ENCODE data around the gene DRD3.

DRD3 gene

DNA sequence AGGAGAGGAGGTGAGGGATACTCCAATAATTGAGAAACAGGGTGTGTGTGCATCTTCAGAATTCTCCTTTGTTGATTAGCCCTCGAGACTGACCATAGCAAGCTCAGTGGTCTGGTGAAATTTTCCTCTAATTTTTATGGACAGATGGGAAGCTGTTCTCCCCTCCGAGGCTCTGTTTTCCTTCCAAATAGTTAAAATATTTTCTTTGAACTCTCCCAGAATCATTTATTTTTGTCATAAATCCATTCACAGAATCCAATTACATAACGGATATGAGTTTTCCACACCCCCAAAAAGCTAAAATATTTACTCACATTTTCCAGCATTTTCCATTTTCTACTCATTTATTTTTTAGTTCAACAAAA lies 85.9 kb downstream of the DRD3 start:
- Histone ChIP-seq H3K4ac (ENCODE audit: low read depth, low read length) (no peak overlapping the region), H3K79me1 (ENCODE audit: low read length) (no peaks in the 10 kb centered on the region), H2AFZ (ENCODE audit: insufficient read depth, low read length, poor library complexity) (no peak overlapping the region), H3K9ac (ENCODE audit: low read length) (no peak overlapping the region), H3K4me2 (ENCODE audit: low read length) (no peak overlapping the region), H3K9me3 (ENCODE audit: insufficient read depth, low read depth, low read length) (no peaks in the 10 kb centered on the region), H3K27ac (ENCODE audit: low read depth, low read length) (no peak overlapping the region), H3K18ac (ENCODE audit: low read length) (no peak overlapping the region), H4K12ac (ENCODE audit: low read depth, low read length) (no peak overlapping the region), H3K4me3 (ENCODE audit: low read depth, low read length) (no peak overlapping the region), H3K79me2 (ENCODE audit: control insufficient read depth, insufficient read depth, low read length, poor library complexity) (no peaks in the 10 kb centered on the region), H4K8ac (ENCODE audit: low read depth, low read length) (no peak overlapping the region), H2AK5ac (ENCODE audit: low read length) (no peak overlapping the region), H3K14ac (ENCODE audit: low read length) (no peak overlapping the region), H3K36me3 (ENCODE audit: control insufficient read depth in 1 of 2, insufficient read depth in 2 of 2, low read length in 2 of 2) (no peaks in the 10 kb centered on the region), H2BK12ac (ENCODE audit: low read length) (no peak overlapping the region), H3K4me1 (ENCODE audit: control insufficient read depth in 1 of 2, insufficient read depth in 2 of 2, low read length in 2 of 2) (no peaks in the 10 kb centered on the region), H2BK5ac (ENCODE audit: low read depth, low read length, poor library complexity) (no peak overlapping the region), H4K91ac (ENCODE audit: low read depth, low read length) (no peak overlapping the region), H2BK120ac (ENCODE audit: insufficient read depth, low read length, poor library complexity) (no peak overlapping the region), H3K27me3 (ENCODE audit: insufficient read depth, low read length) (no peaks in the 10 kb centered on the region), H3K23ac (ENCODE audit: low read length) (no peak overlapping the region)
- DNase-seq: no peak
- WGBS (ENCODE audit: extremely low coverage, insufficient coverage, insufficient read length): no CpG with 5 or more reads among the region's 3 CpGs

DNA sequence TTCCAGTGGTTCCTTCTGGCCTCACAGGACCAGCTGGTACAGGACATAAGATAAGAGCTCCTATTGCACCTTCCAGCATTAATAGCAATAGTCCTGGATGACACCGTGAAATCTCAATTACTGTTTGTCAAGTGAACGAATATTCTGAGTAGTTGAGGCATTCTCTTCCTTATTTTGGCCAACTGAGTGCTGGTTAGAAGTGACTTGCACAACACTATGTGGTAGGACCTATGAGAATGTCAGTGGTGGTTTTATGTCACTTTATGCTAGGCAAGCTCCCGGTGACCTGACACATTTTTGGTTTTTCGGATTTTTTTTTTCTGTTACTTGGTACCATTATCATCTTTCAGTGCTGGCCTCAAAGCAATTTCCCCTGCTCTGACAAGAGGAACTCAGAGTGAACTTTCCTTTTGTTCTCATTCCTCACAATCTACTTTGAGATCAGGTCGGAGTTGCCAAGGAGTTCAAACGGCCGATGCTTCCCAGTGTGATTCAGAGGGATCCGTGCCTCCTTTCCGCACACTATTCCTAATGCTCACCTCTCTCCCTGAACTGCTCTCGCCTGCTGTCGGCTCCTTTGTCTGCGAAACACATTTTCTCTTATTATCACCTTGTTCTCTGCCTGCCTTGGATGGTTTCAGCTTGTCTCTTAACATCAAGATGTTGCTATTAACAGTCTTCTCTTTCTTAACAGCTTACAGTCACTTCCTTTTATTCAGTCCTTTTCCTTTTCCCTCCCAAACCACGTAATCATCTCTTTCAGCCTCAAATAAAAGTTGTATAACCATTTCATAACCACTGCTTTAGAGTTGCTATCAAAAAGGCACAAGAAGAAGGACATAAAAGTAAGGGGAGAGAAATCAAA lies 86.5 kb downstream of the DRD3 start:
- Histone ChIP-seq H3K27me3 (ENCODE audit: insufficient read depth, low read length) (no peaks in the 10 kb centered on the region), H2BK120ac (ENCODE audit: insufficient read depth, low read length, poor library complexity) (no peak overlapping the region), H3K4me2 (ENCODE audit: low read length) (no peak overlapping the region), H3K23ac (ENCODE audit: low read length) (no peak overlapping the region), H3K14ac (ENCODE audit: low read length) (no peak overlapping the region), H3K79me2 (ENCODE audit: control insufficient read depth, insufficient read depth, low read length, poor library complexity) (no peaks in the 10 kb centered on the region), H3K27ac (ENCODE audit: low read depth, low read length) (no peak overlapping the region), H2AFZ (ENCODE audit: insufficient read depth, low read length, poor library complexity) (no peak overlapping the region), H3K18ac (ENCODE audit: low read length) (no peak overlapping the region), H3K9me3 (ENCODE audit: insufficient read depth, low read depth, low read length) (no peaks in the 10 kb centered on the region), H2AK5ac (ENCODE audit: low read length) (no peak overlapping the region), H3K79me1 (ENCODE audit: low read length) (no peaks in the 10 kb centered on the region), H4K91ac (ENCODE audit: low read depth, low read length) (no peak overlapping the region), H3K9ac (ENCODE audit: low read length) (no peak overlapping the region), H4K12ac (ENCODE audit: low read depth, low read length) (no peak overlapping the region), H3K4me1 (ENCODE audit: control insufficient read depth in 1 of 2, insufficient read depth in 2 of 2, low read length in 2 of 2) (no peaks in the 10 kb centered on the region), H4K8ac (ENCODE audit: low read depth, low read length) (no peak overlapping the region), H2BK12ac (ENCODE audit: low read length) (no peak overlapping the region), H3K4me3 (ENCODE audit: low read depth, low read length) (no peak overlapping the region), H3K36me3 (ENCODE audit: control insufficient read depth in 1 of 2, insufficient read depth in 2 of 2, low read length in 2 of 2) (peaks cover 0 to 4% of the 10 kb centered on the region in 2 experiments), H2BK5ac (ENCODE audit: low read depth, low read length, poor library complexity) (no peak overlapping the region), H3K4ac (ENCODE audit: low read depth, low read length) (no peak overlapping the region)
- 100% methylated on average over 1 of the region's 13 CpGs for WGBS (ENCODE audit: extremely low coverage, insufficient coverage, insufficient read length)
- DNase-seq: peak in 1 of 2 donors; percentile 31

DNA sequence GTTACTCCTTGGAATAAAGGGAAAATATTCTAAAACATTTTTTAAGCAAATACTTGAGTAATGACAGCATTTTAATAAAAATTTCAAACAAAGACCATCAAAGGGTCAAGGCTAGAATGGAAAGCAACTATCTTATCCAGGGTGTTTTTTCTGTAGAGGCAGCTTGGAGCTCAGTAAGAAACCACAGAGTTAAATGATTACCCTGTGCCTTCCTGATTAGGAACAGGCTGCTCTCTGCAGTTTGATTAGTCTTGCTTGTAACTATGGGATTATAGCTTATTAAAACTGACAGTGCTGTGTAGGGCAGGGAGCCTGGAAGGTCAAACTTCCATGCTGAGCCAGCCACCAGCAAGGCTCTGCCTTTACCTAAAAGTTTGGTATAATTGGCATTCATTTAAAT lies 89.2 kb downstream of the DRD3 start:
- Histone ChIP-seq H3K27me3 (ENCODE audit: insufficient read depth, low read length) (no peaks in the 10 kb centered on the region), H3K23ac (ENCODE audit: low read length) (no peak overlapping the region), H2BK12ac (ENCODE audit: low read length) (no peak overlapping the region), H2AK5ac (ENCODE audit: low read length) (no peak overlapping the region), H3K27ac (ENCODE audit: low read depth, low read length) (no peak overlapping the region), H3K14ac (ENCODE audit: low read length) (no peak overlapping the region), H4K8ac (ENCODE audit: low read depth, low read length) (no peak overlapping the region), H3K9me3 (ENCODE audit: insufficient read depth, low read depth, low read length) (no peaks in the 10 kb centered on the region), H3K9ac (ENCODE audit: low read length) (no peak overlapping the region), H3K4me1 (ENCODE audit: control insufficient read depth in 1 of 2, insufficient read depth in 2 of 2, low read length in 2 of 2) (no peaks in the 10 kb centered on the region), H4K91ac (ENCODE audit: low read depth, low read length) (no peak overlapping the region), H3K79me2 (ENCODE audit: control insufficient read depth, insufficient read depth, low read length, poor library complexity) (no peaks in the 10 kb centered on the region), H3K4ac (ENCODE audit: low read depth, low read length) (no peak overlapping the region), H3K4me2 (ENCODE audit: low read length) (no peak overlapping the region), H3K4me3 (ENCODE audit: low read depth, low read length) (no peak overlapping the region), H3K18ac (ENCODE audit: low read length) (no peak overlapping the region), H2BK120ac (ENCODE audit: insufficient read depth, low read length, poor library complexity) (no peak overlapping the region), H3K79me1 (ENCODE audit: low read length) (no peaks in the 10 kb centered on the region), H4K12ac (ENCODE audit: low read depth, low read length) (no peak overlapping the region), H2AFZ (ENCODE audit: insufficient read depth, low read length, poor library complexity) (no peak overlapping the region), H3K36me3 (ENCODE audit: control insufficient read depth in 1 of 2, insufficient read depth in 2 of 2, low read length in 2 of 2) (peaks cover 6 to 10% of the 10 kb centered on the region in 2 experiments), H2BK5ac (ENCODE audit: low read depth, low read length, poor library complexity) (no peak overlapping the region)
- no peak for DNase-seq

DNA sequence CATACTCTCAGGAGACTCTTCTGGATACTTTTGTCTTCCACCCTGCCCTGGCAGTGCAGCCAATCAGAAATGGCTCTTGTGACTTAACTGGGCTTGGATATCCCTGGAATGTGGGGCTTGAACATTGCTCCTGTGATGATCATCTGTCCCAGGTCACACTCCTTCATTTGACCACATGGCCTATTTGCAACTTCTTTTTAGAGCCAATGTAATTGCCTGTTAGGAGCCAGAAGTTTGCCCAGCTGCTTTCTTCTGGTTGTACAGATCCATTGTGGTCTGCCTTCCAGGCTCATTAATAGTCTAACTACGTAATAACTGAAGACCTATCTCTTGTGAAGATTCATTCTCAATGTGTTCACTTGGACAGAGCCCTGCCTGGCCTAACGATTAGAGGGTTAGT lies 92.5 kb downstream of the DRD3 start:
- Histone ChIP-seq H3K9ac (ENCODE audit: low read length) (no peak overlapping the region), H3K27ac (ENCODE audit: low read depth, low read length) (no peak overlapping the region), H2AK5ac (ENCODE audit: low read length) (no peak overlapping the region), H3K14ac (ENCODE audit: low read length) (no peak overlapping the region), H2AFZ (ENCODE audit: insufficient read depth, low read length, poor library complexity) (no peak overlapping the region), H3K4me1 (ENCODE audit: control insufficient read depth in 1 of 2, insufficient read depth in 2 of 2, low read length in 2 of 2) (no peaks in the 10 kb centered on the region), H3K36me3 (ENCODE audit: control insufficient read depth in 1 of 2, insufficient read depth in 2 of 2, low read length in 2 of 2) (peaks cover 8 to 13% of the 10 kb centered on the region in 2 experiments), H3K27me3 (ENCODE audit: insufficient read depth, low read length) (no peaks in the 10 kb centered on the region), H2BK12ac (ENCODE audit: low read length) (no peak overlapping the region), H3K79me1 (ENCODE audit: low read length) (no peaks in the 10 kb centered on the region), H2BK120ac (ENCODE audit: insufficient read depth, low read length, poor library complexity) (no peak overlapping the region), H4K12ac (ENCODE audit: low read depth, low read length) (no peak overlapping the region), H3K4me3 (ENCODE audit: low read depth, low read length) (no peak overlapping the region), H3K9me3 (ENCODE audit: insufficient read depth, low read depth, low read length) (no peaks in the 10 kb centered on the region), H4K8ac (ENCODE audit: low read depth, low read length) (no peak overlapping the region), H3K18ac (ENCODE audit: low read length) (no peak overlapping the region), H3K23ac (ENCODE audit: low read length) (no peak overlapping the region), H2BK5ac (ENCODE audit: low read depth, low read length, poor library complexity) (no peak overlapping the region), H3K79me2 (ENCODE audit: control insufficient read depth, insufficient read depth, low read length, poor library complexity) (no peaks in the 10 kb centered on the region), H4K91ac (ENCODE audit: low read depth, low read length) (no peak overlapping the region), H3K4ac (ENCODE audit: low read depth, low read length) (no peak overlapping the region), H3K4me2 (ENCODE audit: low read length) (no peak overlapping the region)
- no CpG with 5 or more reads among the region's 2 CpGs for WGBS (ENCODE audit: extremely low coverage, insufficient coverage, insufficient read length)
- no peak for DNase-seq
